Neural progenitor cell (in vitro differentiated cells): ENCODE data around the gene SYT1. TPM values are rescaled to one million over a fixed set of nuclear protein-coding genes. Genes with fewer than 3 reads are reported as not detected.

ENCODE experiments used
- DNase-seq: peaks from one replicate; pipeline ENCODE4 v3.0.0-alpha.2; 2016; ENCODE audit warnings: low spot score
- H2AFZ ChIP-seq: fragments of 200-600 bp; sonication (generic); replicated peaks from 2 replicates; pipeline ENCODE4 v1.6.1; 2016; ENCODE audit warnings: antibody characterized with exemption
- H3F3A ChIP-seq: fragments of 200-600 bp; sonication (generic); 2 replicates; pipeline ENCODE4 v1.6.1; 2016; ENCODE audit warnings: antibody characterized with exemption, low read depth
- H3K27ac ChIP-seq: fragments of 200-600 bp; sonication (generic); 2 replicates; pipeline ENCODE4 v1.5.1; 2016; ENCODE audit warnings: mild to moderate bottlenecking
- H3K27me3 ChIP-seq: fragments of 200-600 bp; sonication (generic); 2 replicates; pipeline ENCODE4 v1.6.1; 2016; ENCODE audit warnings: mild to moderate bottlenecking, moderate library complexity
- H3K36me3 ChIP-seq: fragments of 200-600 bp; sonication (generic); 2 replicates; pipeline ENCODE4 v1.5.1; 2016
- H3K4me1 ChIP-seq: fragments of 200-600 bp; sonication (generic); 2 replicates; pipeline ENCODE4 v1.6.1; 2016; ENCODE audit warnings: mixed run types
- H3K4me2 ChIP-seq: fragments of 200-600 bp; sonication (generic); 2 replicates; pipeline ENCODE4 v1.6.1; 2016
- H3K4me3 ChIP-seq: fragments of 200-600 bp; sonication (generic); 2 replicates; pipeline ENCODE4 v1.5.1; 2016
- H3K79me2 ChIP-seq: fragments of 200-600 bp; sonication (generic); 2 replicates; pipeline ENCODE4 v1.6.1; 2016; ENCODE audit warnings: low read depth
- H3K9ac ChIP-seq: fragments of 200-600 bp; sonication (generic); 2 replicates; pipeline ENCODE4 v1.6.1; 2016
- H3K9me3 ChIP-seq: fragments of 200-600 bp; sonication (generic); 2 replicates; pipeline ENCODE4 v1.5.1; 2016; ENCODE audit warnings: low read depth
- H4K20me1 ChIP-seq: fragments of 200-600 bp; sonication (generic); 2 replicates; pipeline ENCODE4 v1.6.1; 2016; ENCODE audit warnings: low read depth
- H3K27ac Mint-ChIP-seq: 3 replicates; pipeline ENCODE4 v1.8.0; 2021; ENCODE audit warnings: mixed read lengths
- H3K27me3 Mint-ChIP-seq: 2 replicates; pipeline ENCODE4 v1.8.0; 2022; ENCODE audit warnings: low read depth, mild to moderate bottlenecking, inconsistent platforms, moderate library complexity, mixed read lengths; ENCODE audit not compliant: insufficient read depth
- H3K36me3 Mint-ChIP-seq: 3 replicates; pipeline ENCODE4 v1.8.0; 2021; ENCODE audit warnings: mixed read lengths
- H3K4me1 Mint-ChIP-seq: 3 replicates; pipeline ENCODE4 v1.8.0; 2021; ENCODE audit warnings: mixed read lengths
- H3K4me3 Mint-ChIP-seq: 3 replicates; pipeline ENCODE4 v1.8.0; 2021; ENCODE audit warnings: mild to moderate bottlenecking, moderate library complexity, mixed read lengths
- H3K9me3 Mint-ChIP-seq: 3 replicates; pipeline ENCODE4 v1.8.0; 2020; ENCODE audit warnings: mixed read lengths
- CTCF ChIP-seq: fragments of 200-600 bp; sonication (generic); IDR thresholded peaks from 2 replicates; pipeline ENCODE4 v1.5.1; 2017; ENCODE audit warnings: antibody characterized with exemption, mild to moderate bottlenecking
- EZH2 ChIP-seq: fragments of 200-600 bp; sonication (generic); IDR thresholded peaks from 2 replicates; pipeline ENCODE4 v1.6.1; 2017; ENCODE audit warnings: antibody characterized with exemption, mild to moderate bottlenecking, moderate library complexity
- EZH2phosphoT487 ChIP-seq: fragments of 200-600 bp; sonication (generic); IDR thresholded peaks from 2 replicates; pipeline ENCODE4 v1.6.1; 2017; ENCODE audit warnings: antibody characterized with exemption
- total RNA-seq: library from RNA; depleted of rRNA; stranded (reverse); fragments of >200 nt; gene quantifications from 2 replicates; pipeline ENCODE4 v1.2.3, GENCODE V29; 2015; ENCODE audit warnings: low replicate concordance

The SYT1 gene
- total RNA-seq, 1 donor from 2014 or later, result 36.9 TPM

- peak overlapping the region; percentile 90 for H2AFZ ChIP-seq
- H3K4me1 Mint-ChIP-seq, result peaks cover 8% of the 10 kb centered on the region
- no peaks in the 10 kb centered on the region for H3K27me3 ChIP-seq
- peak; percentile 12 for DNase-seq
- no peak overlapping the region for H3K27ac Mint-ChIP-seq
- peak overlapping the region; percentile 96 for H3K4me3 Mint-ChIP-seq
- peaks cover 30% of the 10 kb centered on the region for H3K4me1 ChIP-seq
- H3F3A ChIP-seq, result peaks cover 22% of the 10 kb centered on the region
- H3K9me3 ChIP-seq, result no peaks in the 10 kb centered on the region
- H3K36me3 ChIP-seq, result no peaks in the 10 kb centered on the region
- no peaks in the 10 kb centered on the region for H3K9me3 Mint-ChIP-seq
- H3K79me2 ChIP-seq, result peaks cover 58% of the 10 kb centered on the region
- peaks cover 26% of the 10 kb centered on the region for H4K20me1 ChIP-seq
- peak overlapping the region; percentile 48 for H3K9ac ChIP-seq
- TF ChIP-seq EZH2 (no peak), EZH2phosphoT487 (no peak), CTCF (no peak)
- peak overlapping the region; percentile 94 for H3K4me3 ChIP-seq
- no peaks in the 10 kb centered on the region for H3K36me3 Mint-ChIP-seq
- peaks cover 7% of the 10 kb centered on the region for H3K27me3 Mint-ChIP-seq
- no peak overlapping the region for H3K27ac ChIP-seq
- peak overlapping the region; percentile 90 for H3K4me2 ChIP-seq
Measured at GRCh38 chr12:78865516-78865915, 942 bp downstream of the SYT1 start.

- Histone ChIP-seq H3F3A (peaks cover 22% of the 10 kb centered on the region), H3K9me3 (no peaks in the 10 kb centered on the region), H4K20me1 (peaks cover 27% of the 10 kb centered on the region), H3K27me3 (no peaks in the 10 kb centered on the region), H3K36me3 (no peaks in the 10 kb centered on the region), H2AFZ (no peak overlapping the region), H3K79me2 (peaks cover 67% of the 10 kb centered on the region), H3K27ac (no peak overlapping the region), H3K9ac (no peak overlapping the region), H3K4me2 (peak overlapping the region; percentile 90), H3K4me3 (peak overlapping the region; percentile 94), H3K4me1 (peaks cover 30% of the 10 kb centered on the region)
- H3K4me1 Mint-ChIP-seq, result peaks cover 8% of the 10 kb centered on the region
- DNase-seq, result no peak
- H3K27ac Mint-ChIP-seq, result no peak overlapping the region
- peak overlapping the region; percentile 96 for H3K4me3 Mint-ChIP-seq
- peaks cover 7% of the 10 kb centered on the region for H3K27me3 Mint-ChIP-seq
- TF ChIP-seq CTCF (no peak), EZH2phosphoT487 (no peak), EZH2 (no peak)
- H3K9me3 Mint-ChIP-seq, result no peaks in the 10 kb centered on the region
- no peaks in the 10 kb centered on the region for H3K36me3 Mint-ChIP-seq
Measured at GRCh38 chr12:78866518-78866917, 1.9 kb downstream of the SYT1 start.

GRCh38 chr12:78870539-78870938 is 6.0 kb downstream of the SYT1 start:
- peaks cover 13% of the 10 kb centered on the region for H3K4me1 Mint-ChIP-seq

More at GRCh38 chr12:78870539-78870938, 6.0 kb downstream of the SYT1 start:
- no peaks in the 10 kb centered on the region for H3K27me3 ChIP-seq
- no peaks in the 10 kb centered on the region for H3K9me3 Mint-ChIP-seq
- H3K9ac ChIP-seq, result no peak overlapping the region
- H3K36me3 Mint-ChIP-seq, result no peaks in the 10 kb centered on the region
- no peaks in the 10 kb centered on the region for H3K36me3 ChIP-seq
- H3K9me3 ChIP-seq, result no peaks in the 10 kb centered on the region
- peaks cover 90% of the 10 kb centered on the region for H3K79me2 ChIP-seq
- H3K27ac ChIP-seq, result no peak overlapping the region
- H3K4me3 ChIP-seq, result no peak overlapping the region
- H3F3A ChIP-seq, result no peaks in the 10 kb centered on the region
- no peak overlapping the region for H3K27ac Mint-ChIP-seq
- H3K27me3 Mint-ChIP-seq, result no peaks in the 10 kb centered on the region
- H2AFZ ChIP-seq, result no peak overlapping the region
- no peak for DNase-seq
- no peak for TF ChIP-seq CTCF
- no peak for TF ChIP-seq EZH2phosphoT487
- no peak for TF ChIP-seq EZH2
- peaks cover 23% of the 10 kb centered on the region for H3K4me1 ChIP-seq
- H4K20me1 ChIP-seq, result peaks cover 44% of the 10 kb centered on the region
- H3K4me2 ChIP-seq, result no peak overlapping the region
- H3K4me3 Mint-ChIP-seq, result no peak overlapping the region
